Caco-2 (cell line): ENCODE measurements around the gene BBLN. TPM values are rescaled to one million over a fixed set of nuclear protein-coding genes. Genes with fewer than 3 reads are reported as not detected.

ENCODE experiments used
- BruUV-seq: library from RNA; stranded (reverse); fragments of 400-500 nt; replicated peaks from 2 replicates; lab custom pipeline; 2021; lab: Mats Ljungman, UMichigan
- CTCF ChIA-PET: fragments of 300-600 bp; sonication (Branson Sonifier 250); formaldehyde crosslinking; loops from one replicate; lab custom pipeline; 2022; ENCODE audit warnings: antibody characterized with exemption; lab: Charles Lee
- POLR2A ChIA-PET: fragments of 300-600 bp; sonication (Branson Sonifier 250); formaldehyde crosslinking; loops from one replicate; lab custom pipeline; 2022; ENCODE audit warnings: antibody characterized with exemption; lab: Charles Lee
- DNase-seq, 2 experiments: peaks; one replicate each; pipeline versions ENCODE4 v3.0.0 to v3.0.0-alpha.2; 2020 to 2022
- H3K27me3 ChIP-seq: replicated peaks from 2 replicates; pipeline ENCODE4 v1.6.0; 2011; ENCODE audit warnings: low read length; ENCODE audit not compliant: control insufficient read depth, insufficient read depth
- H3K36me3 ChIP-seq: 2 replicates; pipeline ENCODE4 v1.5.1; 2011; ENCODE audit warnings: low read length; ENCODE audit not compliant: control insufficient read depth, insufficient read depth
- H3K4me1 ChIP-seq: fragments of 250-450 bp; sonication (Bioruptor Pico); 2 replicates; pipeline ENCODE4 v1.5.1; 2020; ENCODE audit warnings: mild to moderate bottlenecking
- H3K4me3 ChIP-seq: 2 replicates; pipeline ENCODE4 v1.5.1; 2011; ENCODE audit warnings: low read depth, mild to moderate bottlenecking, control low read depth, low read length
- H3K9me3 ChIP-seq: fragments of 250-450 bp; sonication (Bioruptor Pico); 2 replicates; pipeline ENCODE4 v1.5.1; 2020; ENCODE audit warnings: mild to moderate bottlenecking, moderate library complexity
- H3K27ac Mint-ChIP-seq: one replicate; pipeline ENCODE4 v1.8.0; 2022; ENCODE audit warnings: mixed read lengths; ENCODE audit not compliant: unreplicated experiment
- H3K27me3 Mint-ChIP-seq: one replicate; pipeline ENCODE4 v1.8.0; 2022; ENCODE audit warnings: mixed read lengths; ENCODE audit not compliant: insufficient read depth, unreplicated experiment
- H3K36me3 Mint-ChIP-seq: one replicate; pipeline ENCODE4 v1.8.0; 2022; ENCODE audit warnings: mild to moderate bottlenecking, mixed read lengths; ENCODE audit not compliant: insufficient read depth, unreplicated experiment
- H3K4me1 Mint-ChIP-seq: one replicate; pipeline ENCODE4 v1.8.0; 2022; ENCODE audit warnings: low read depth, mixed read lengths; ENCODE audit not compliant: unreplicated experiment
- H3K4me3 Mint-ChIP-seq: one replicate; pipeline ENCODE4 v1.8.0; 2022; ENCODE audit warnings: mild to moderate bottlenecking, moderate library complexity, mixed read lengths; ENCODE audit not compliant: unreplicated experiment
- H3K9me3 Mint-ChIP-seq: one replicate; pipeline ENCODE4 v1.8.0; 2022; ENCODE audit warnings: mixed read lengths; ENCODE audit not compliant: unreplicated experiment
- CTCF ChIP-seq, 2 experiments: fragments of 200-600 bp in 1 of 2; IDR thresholded peaks; 1 replicate in 1 of 2; 2 replicates in 1 of 2; pipeline versions ENCODE4 v1.5.1 to v1.8.0; 2011 to 2022; ENCODE audit warnings: antibody characterized with exemption in 1 of 2, control low read depth in 1 of 2, inconsistent platforms in 1 of 2, low read depth in 1 of 2, low read length in 1 of 2, mild to moderate bottlenecking in 1 of 2, moderate library complexity in 1 of 2; ENCODE audit not compliant: insufficient read depth in 1 of 2, severe bottlenecking in 1 of 2, unreplicated experiment in 1 of 2
- intact Hi-C: fragments of 100-400 bp; cut with micrococcal nuclease; formaldehyde crosslinking; loops from one replicate; pipeline ENCODE4 v1.10.0; 2022; ENCODE audit not compliant: unreplicated experiment
- total RNA-seq: library from RNA; stranded (reverse); gene quantifications from 2 replicates; pipeline ENCODE4 v1.2.3, GENCODE V29; 2022

Gene BBLN
- total RNA-seq, 1 experiment from 2014 or later: 34.2 TPM

GRCh38 chr9:128114326-128115186 is 45.5 kb upstream of the BBLN start:
- H3K36me3 Mint-ChIP-seq: peaks cover 61% of the 10 kb centered on the region

GRCh38 chr9:128115187-128116103 is 44.6 kb upstream of the BBLN start:
- H3K27me3 Mint-ChIP-seq: no peaks in the 10 kb centered on the region
- H3K9me3 Mint-ChIP-seq: no peaks in the 10 kb centered on the region
- H3K36me3 ChIP-seq: peaks cover 4% of the 10 kb centered on the region
- H3K4me3 ChIP-seq: peak overlapping the region; percentile 33
- CTCF ChIA-PET: interaction anchor here (0.6 to 0.9 kb wide), 9 partner anchors 10 to 173 kb away, joined by 3 to 4 read pairs (median 3); no protein-coding TSS in a partner anchor
- peaks cover 60% of the 10 kb centered on the region for H3K36me3 Mint-ChIP-seq
- BruUV-seq: no TSS peak
- peaks cover 28% of the 10 kb centered on the region for H3K4me1 ChIP-seq
- peak overlapping the region; percentile 72 for H3K4me3 Mint-ChIP-seq
- H3K9me3 ChIP-seq: no peaks in the 10 kb centered on the region; the same call in 1 of the 2 replicates
- DNase-seq: peak; percentile 90 to 95
- intact Hi-C loops: loop anchor here (5.0 kb wide), 2 partner anchors 48 to 158 kb away; partner anchors contain the start of genes NAIF1 and SLC25A25
- TF ChIP-seq CTCF (IDR thresholded peaks at IDR 0.05; ENCODE audit: insufficient read depth in 1 of 2, low read depth in 1 of 2, low read length in 1 of 2, severe bottlenecking in 1 of 2, unreplicated experiment in 1 of 2): no peak
- H3K27ac Mint-ChIP-seq: peak overlapping the region; percentile 93
- H3K4me1 Mint-ChIP-seq: peaks cover 15% of the 10 kb centered on the region
- POLR2A ChIA-PET: interaction anchor here (0.5 to 1.7 kb wide), 5 partner anchors 9 to 48 kb away, joined by 3 to 5 read pairs (median 3); partner anchors contain the start of genes NAIF1 and SLC25A25
- no peaks in the 10 kb centered on the region for H3K27me3 ChIP-seq

More at GRCh38 chr9:128114326-128115186, 45.5 kb upstream of the BBLN start:
- POLR2A ChIA-PET: interaction anchor here (0.5 to 1.7 kb wide), 5 partner anchors 10 to 47 kb away, joined by 3 to 5 read pairs (median 3); partner anchors contain the start of genes NAIF1 and SLC25A25
- CTCF ChIA-PET: interaction anchor here (0.6 to 0.9 kb wide), 5 partner anchors 10 to 172 kb away, joined by 3 to 4 read pairs (median 3); no protein-coding TSS in a partner anchor
- no peaks in the 10 kb centered on the region for H3K27me3 ChIP-seq
- H3K4me3 Mint-ChIP-seq: peak overlapping the region; percentile 72
- no peaks in the 10 kb centered on the region for H3K27me3 Mint-ChIP-seq
- H3K27ac Mint-ChIP-seq: peak overlapping the region; percentile 93
- H3K9me3 ChIP-seq: no peaks in the 10 kb centered on the region; the same call in 1 of the 2 replicates
- H3K36me3 ChIP-seq: peaks cover 4% of the 10 kb centered on the region
- peaks cover 33% of the 10 kb centered on the region for H3K4me1 ChIP-seq
- no peak for TF ChIP-seq CTCF (IDR thresholded peaks at IDR 0.05; ENCODE audit: insufficient read depth in 1 of 2, low read depth in 1 of 2, low read length in 1 of 2, severe bottlenecking in 1 of 2, unreplicated experiment in 1 of 2)
- H3K9me3 Mint-ChIP-seq: no peaks in the 10 kb centered on the region
- H3K4me1 Mint-ChIP-seq: peaks cover 19% of the 10 kb centered on the region
- TSS peak; percentile 58 for BruUV-seq
- intact Hi-C loops: loop anchor here (5.0 kb wide), 2 partner anchors 47 to 157 kb away; partner anchors contain the start of genes NAIF1 and SLC25A25
- peak overlapping the region; percentile 33 for H3K4me3 ChIP-seq
- DNase-seq: peak in 1 of 2 experiments; percentile 38
